ENCODE measurements around the gene NEDD4L.
A peak's percentile ranks its signal among the peaks of the same experiment; 100 is the strongest.
"Not testable (repeated sequence)": the region's sequence is repeated elsewhere in the genome, so short reads cannot be mapped to it uniquely, and the experiment has no call there.

The NEDD4L gene

GRCh38 chr18:58161659-58162058 is 117.6 kb downstream of the NEDD4L start:
- DNase-seq, result no peak

GRCh38 chr18:58162127-58162526 is 118.1 kb downstream of the NEDD4L start:
- no peak for DNase-seq

GRCh38 chr18:58163004-58163590 is 119.1 kb downstream of the NEDD4L start:
- DNase-seq, result no peak

GRCh38 chr18:58166278-58166844 is 122.3 kb downstream of the NEDD4L start:
- DNase-seq, result no peak

- no peak for DNase-seq
These were observed 123.0 kb downstream of the NEDD4L start for GRCh38 chr18:58167073-58167472.

GRCh38 chr18:58168221-58168620 is 124.2 kb downstream of the NEDD4L start:
- no peak for DNase-seq

GRCh38 chr18:58168993-58169392 is 125.0 kb downstream of the NEDD4L start:
- DNase-seq, result no peak

GRCh38 chr18:58169472-58169871 is 125.4 kb downstream of the NEDD4L start:
- DNase-seq, result no peak

GRCh38 chr18:58170036-58170435 is 126.0 kb downstream of the NEDD4L start:
- DNase-seq, result not testable (repeated sequence)

GRCh38 chr18:58172031-58172430 is 128.0 kb downstream of the NEDD4L start:
- DNase-seq, result no peak

- no peak for DNase-seq
These were observed 130.3 kb downstream of the NEDD4L start for GRCh38 chr18:58174285-58174684.

GRCh38 chr18:58175122-58175785 is 131.2 kb downstream of the NEDD4L start:
- no peak for DNase-seq

- DNase-seq, result no peak
These were observed 131.8 kb downstream of the NEDD4L start for GRCh38 chr18:58175786-58176176.

- no peak for DNase-seq
These were observed 133.1 kb downstream of the NEDD4L start for GRCh38 chr18:58177004-58177717.

- no peak for DNase-seq
These were observed 134.0 kb downstream of the NEDD4L start for GRCh38 chr18:58177896-58178470.

GRCh38 chr18:58178511-58178910 is 134.5 kb downstream of the NEDD4L start:
- DNase-seq, result no peak

- no peak for DNase-seq
These were observed 136.1 kb downstream of the NEDD4L start for GRCh38 chr18:58180172-58180571.

- peak; percentile 58 to 63 for DNase-seq
These were observed 136.8 kb downstream of the NEDD4L start for GRCh38 chr18:58180738-58181353.

GRCh38 chr18:58181988-58182387 is 138.0 kb downstream of the NEDD4L start:
- no peak for DNase-seq

GRCh38 chr18:58183226-58183625 is 139.2 kb downstream of the NEDD4L start:
- no peak for DNase-seq

- no peak for DNase-seq
These were observed 142.4 kb downstream of the NEDD4L start for GRCh38 chr18:58186258-58186948.

GRCh38 chr18:58187674-58188073 is 143.6 kb downstream of the NEDD4L start:
- no peak for DNase-seq

Data from stimulated activated CD4-positive, alpha-beta T cell treated with anti-CD3 and anti-CD28 coated beads, Interleukin-2, amount 100 ng/mL, for 48 hours (primary cell).